GM12865 (cell line): ENCODE measurements around the gene TNFRSF14.

ENCODE experiments used
- DNase-seq: peaks from one replicate; pipeline ENCODE4 v3.0.0; 2010; ENCODE audit warnings: low read depth
- H3K4me3 ChIP-seq: 2 replicates; pipeline ENCODE4 v1.5.1; 2011; ENCODE audit warnings: mild to moderate bottlenecking, low read depth, low read length, control low read depth
- TF ChIP-seq, protein P1 (sequence below): IDR thresholded peaks from 2 replicates; pipeline ENCODE4 v1.5.1; 2011; ENCODE audit warnings: low read length, control low read depth, low read depth, inconsistent platforms; ENCODE audit not compliant: insufficient read depth; ENCODE audit errors: missing control alignments

TNFRSF14 gene

DNA sequence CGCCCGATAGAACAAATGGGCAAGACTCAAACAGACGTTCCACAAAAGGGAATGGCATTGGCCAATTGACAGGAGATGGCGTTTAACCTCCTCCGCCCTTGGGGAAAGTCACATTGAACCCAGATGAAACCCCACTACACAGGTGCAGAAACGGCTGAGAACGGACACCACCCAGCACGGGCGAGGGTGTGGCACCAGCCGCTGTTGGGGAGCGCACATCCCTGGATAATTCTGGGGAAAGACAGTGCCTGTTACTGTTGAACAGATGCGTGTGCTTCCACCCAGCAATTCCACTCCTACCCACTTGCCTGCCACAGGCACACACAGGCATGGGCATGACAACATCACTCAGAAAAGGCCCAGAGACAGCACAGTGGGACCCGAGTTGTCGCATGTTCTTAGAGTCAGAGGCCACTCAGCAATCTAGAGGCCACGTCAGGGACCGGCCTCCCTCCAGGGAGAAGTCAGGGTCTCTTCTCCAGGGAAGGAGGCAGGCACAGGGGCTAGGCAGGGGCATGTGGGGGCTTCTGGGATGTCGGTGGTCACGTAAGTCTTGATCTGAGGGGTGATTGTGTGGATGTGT is 45.6 kb downstream of the TNFRSF14 start:
- TF ChIP-seq, protein P1, sequence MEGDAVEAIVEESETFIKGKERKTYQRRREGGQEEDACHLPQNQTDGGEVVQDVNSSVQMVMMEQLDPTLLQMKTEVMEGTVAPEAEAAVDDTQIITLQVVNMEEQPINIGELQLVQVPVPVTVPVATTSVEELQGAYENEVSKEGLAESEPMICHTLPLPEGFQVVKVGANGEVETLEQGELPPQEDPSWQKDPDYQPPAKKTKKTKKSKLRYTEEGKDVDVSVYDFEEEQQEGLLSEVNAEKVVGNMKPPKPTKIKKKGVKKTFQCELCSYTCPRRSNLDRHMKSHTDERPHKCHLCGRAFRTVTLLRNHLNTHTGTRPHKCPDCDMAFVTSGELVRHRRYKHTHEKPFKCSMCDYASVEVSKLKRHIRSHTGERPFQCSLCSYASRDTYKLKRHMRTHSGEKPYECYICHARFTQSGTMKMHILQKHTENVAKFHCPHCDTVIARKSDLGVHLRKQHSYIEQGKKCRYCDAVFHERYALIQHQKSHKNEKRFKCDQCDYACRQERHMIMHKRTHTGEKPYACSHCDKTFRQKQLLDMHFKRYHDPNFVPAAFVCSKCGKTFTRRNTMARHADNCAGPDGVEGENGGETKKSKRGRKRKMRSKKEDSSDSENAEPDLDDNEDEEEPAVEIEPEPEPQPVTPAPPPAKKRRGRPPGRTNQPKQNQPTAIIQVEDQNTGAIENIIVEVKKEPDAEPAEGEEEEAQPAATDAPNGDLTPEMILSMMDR = no peak
- DNase-seq = no peak
- no peak overlapping the region for H3K4me3 ChIP-seq

DNA sequence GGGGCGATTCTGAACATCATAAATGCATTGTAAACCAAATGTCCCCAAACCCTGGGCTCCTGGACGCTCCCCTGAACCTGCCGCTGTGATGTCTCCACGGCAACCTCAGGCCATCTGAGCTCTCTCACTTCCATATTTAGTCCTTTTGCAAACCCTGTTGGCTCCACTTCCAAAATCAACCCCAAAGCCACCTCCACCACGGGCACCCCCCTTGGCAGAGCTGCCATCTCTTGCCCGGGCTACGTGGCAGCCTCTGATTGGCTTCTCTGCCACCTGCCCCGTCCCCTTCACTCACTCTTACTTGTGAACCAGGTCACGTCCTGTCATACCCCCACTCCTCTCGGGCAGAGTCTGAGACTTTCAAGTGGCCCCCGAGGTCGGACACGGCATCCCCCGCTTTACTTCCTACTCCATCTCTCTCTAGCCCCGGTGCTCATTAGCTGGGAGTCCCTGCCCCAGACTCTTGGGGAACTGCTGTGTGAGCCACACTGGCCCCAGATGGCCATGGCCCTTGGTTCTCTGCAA is 46.2 kb downstream of the TNFRSF14 start:
- TF ChIP-seq, protein P1 = no peak
- H3K4me3 ChIP-seq = no peak overlapping the region
- DNase-seq = no peak

DNA sequence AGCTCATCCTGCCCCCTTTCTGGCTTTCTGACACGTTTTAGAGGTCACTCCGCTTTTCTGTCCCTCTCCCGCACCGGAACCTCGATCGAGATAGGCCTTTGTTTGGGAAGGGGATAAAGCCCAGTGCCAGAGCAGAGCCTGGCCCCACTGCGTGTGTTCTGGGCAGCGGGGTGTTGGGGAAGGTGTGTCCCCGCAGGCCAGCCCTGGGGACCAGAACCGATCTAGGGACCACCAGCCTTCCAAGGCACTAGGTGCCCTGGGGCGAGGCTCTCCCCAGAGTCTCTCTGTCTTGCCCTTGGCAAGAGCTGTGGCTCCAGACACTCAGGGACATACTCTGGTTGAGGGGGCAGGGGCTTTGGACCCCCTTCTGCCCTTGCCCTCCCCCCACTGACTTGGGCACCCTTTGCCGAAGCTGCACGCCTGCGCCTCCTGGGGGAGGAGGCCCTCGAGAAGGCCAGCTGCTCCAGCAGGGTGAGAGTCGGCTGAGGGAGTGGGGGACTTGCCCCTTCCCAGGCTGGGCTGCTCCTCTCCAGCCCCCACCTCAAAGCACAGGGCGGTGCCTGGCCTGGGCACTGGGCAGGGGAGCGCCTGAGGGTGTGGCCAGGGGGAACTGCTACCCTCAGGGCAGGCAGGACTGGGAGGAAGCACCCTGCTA is 46.8 kb downstream of the TNFRSF14 start:
- H3K4me3 ChIP-seq = no peak overlapping the region
- TF ChIP-seq, protein P1 = no peak
- no peak for DNase-seq

DNA sequence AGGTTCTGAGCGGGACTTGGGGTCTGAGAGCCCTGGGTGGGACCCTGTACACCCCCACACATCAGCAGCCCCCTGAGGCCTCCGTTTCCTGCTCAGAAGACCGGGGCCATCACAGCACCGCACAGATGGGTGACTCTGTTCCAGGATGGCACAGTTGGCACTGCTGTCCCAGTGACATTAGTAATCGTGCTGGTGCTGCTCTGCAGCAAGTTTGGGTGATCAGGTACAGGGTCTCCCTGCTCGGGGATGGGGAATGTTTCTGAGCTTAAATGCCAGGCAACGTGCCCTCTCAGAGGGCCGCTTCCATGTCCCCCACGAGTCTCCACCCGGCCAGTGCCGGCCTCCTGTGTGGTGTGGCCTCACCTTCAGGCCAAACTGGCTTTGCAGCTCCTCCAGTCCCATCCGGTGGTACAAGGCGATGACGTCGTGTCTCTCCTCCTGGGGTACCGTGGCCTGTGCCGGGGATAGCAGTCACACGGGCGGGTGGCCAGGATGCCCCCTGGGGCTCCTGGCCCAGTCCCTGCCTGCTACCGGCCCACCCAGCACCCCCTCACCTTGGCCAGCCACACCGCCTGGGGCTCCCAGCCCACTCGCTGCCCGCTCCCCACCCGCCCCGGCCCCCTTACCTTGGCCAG is 47.5 kb downstream of the TNFRSF14 start:
- H3K4me3 ChIP-seq = no peak overlapping the region
- DNase-seq = no peak
- TF ChIP-seq, protein P1 = no peak

DNA sequence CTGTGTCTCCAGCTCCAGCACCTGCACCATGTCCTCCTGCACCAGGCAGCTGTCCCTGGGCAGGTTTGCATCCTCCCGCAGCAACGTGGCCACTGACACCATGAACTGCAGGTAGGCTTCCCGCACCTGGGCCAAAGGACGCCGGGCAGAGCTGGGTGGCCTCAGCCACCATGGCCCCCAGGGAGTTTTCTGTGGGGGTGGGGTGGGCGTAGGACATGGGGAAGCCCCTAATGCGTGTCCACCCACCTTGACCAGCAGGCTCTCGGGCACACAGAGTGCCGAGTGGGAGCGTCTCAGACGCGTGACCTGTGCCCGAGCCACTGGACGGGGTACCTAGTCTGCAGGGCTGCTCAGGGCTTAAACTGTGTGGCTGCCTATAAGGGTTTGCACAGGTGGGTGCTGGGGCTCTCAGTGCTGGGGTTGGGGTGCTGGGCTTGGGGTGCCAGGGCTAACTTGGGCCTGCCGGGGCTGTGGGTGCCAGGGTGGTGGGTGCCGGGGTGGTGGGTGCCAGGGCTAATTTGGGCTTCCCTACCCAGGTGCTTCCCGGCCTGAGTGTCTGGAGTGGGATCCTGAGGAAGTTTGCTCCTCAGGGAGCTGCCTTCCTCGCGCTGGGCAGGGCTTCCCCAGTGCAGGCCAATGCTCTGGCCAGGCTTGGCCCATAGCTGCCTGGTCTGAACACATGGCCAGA is 48.1 kb downstream of the TNFRSF14 start:
- TF ChIP-seq, protein P1 = no peak
- DNase-seq = no peak
- no peak overlapping the region for H3K4me3 ChIP-seq

DNA sequence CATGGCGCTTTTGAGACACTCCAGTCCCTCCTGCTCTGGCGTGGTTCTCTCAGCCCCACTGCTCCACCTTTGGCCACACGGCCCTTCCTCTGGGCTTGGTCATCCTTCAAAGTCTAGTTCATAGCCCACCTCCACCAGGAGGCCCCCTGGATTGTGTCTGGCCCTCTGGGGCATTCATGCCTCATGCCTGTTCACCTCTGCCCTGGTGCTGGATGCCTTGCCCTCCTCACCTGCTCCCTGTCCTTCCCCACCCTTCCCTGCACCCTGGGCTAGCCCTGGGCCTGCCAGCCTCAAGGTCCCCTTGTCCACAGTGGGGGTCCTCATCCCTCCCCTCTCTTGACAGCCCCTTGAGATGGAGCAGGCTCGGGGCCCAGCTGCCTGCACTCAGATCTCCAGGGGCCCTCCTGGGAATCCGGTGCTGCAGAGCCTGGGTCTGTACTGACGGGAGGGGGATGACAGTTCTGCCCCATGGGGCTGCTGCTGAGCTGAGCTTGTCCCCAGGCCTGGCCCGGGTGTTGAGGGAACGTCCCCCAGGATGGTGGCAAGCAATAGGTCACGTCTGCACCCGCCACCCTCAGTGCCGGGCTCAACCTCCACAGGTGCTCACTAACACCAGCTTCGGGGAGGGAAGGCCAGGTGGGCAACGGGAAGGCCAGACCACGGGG is 48.8 kb downstream of the TNFRSF14 start:
- DNase-seq = no peak
- TF ChIP-seq, protein P1 = no peak
- no peak overlapping the region for H3K4me3 ChIP-seq
